Measurements from ENCODE around the gene PAQR5. TPM values are rescaled to one million over a fixed set of nuclear protein-coding genes. Genes with fewer than 3 reads are reported as not detected.
A peak's percentile ranks its signal among the peaks of the same experiment; 100 is the strongest.
"Not testable (repeated sequence)": the region's sequence is repeated elsewhere in the genome, so short reads cannot be mapped to it uniquely, and the experiment has no call there.

Gene PAQR5
- total RNA-seq, 2 donors from 2014 or later, result 43.6 to 55.6 TPM

- Histone ChIP-seq H3K27ac (ENCODE audit: low read depth, low read length) (no peak overlapping the region), H3K9me3 (ENCODE audit: control insufficient read depth, low read length) (no peaks in the 10 kb centered on the region), H3K4me3 (ENCODE audit: low read length) (no peak overlapping the region), H3K4me1 (ENCODE audit: control insufficient read depth, insufficient read depth, low read length) (no peaks in the 10 kb centered on the region), H3K9ac (ENCODE audit: extremely low read depth, low read length, poor library complexity, severe bottlenecking) (no peak overlapping the region), H3K36me3 (ENCODE audit: control insufficient read depth, insufficient read depth, low read length) (peaks cover 85% of the 10 kb centered on the region), H3K27me3 (ENCODE audit: control insufficient read depth, insufficient read depth, low read length, poor library complexity, severe bottlenecking) (no peaks in the 10 kb centered on the region)
- Mint-ChIP-seq H3K4me1 (no peaks in the 10 kb centered on the region), H3K27ac (peak overlapping the region; percentile 49), H3K4me3 (no peak overlapping the region), H3K27me3 (ENCODE audit: insufficient read depth) (no peaks in the 10 kb centered on the region), H3K9me3 (no peaks in the 10 kb centered on the region), H3K36me3 (ENCODE audit: low read depth) (peaks cover 77% of the 10 kb centered on the region)
- no peak for TF ChIP-seq CTCF (conservative IDR thresholded peaks at IDR 0.05)
- WGBS, 2 experiments (ENCODE audit: insufficient coverage in 1 of 2, insufficient read length in 1 of 2), result 95 to 100% methylated on average over 6 to 7 of the region's 7 CpGs
- no peak for DNase-seq
Observed at GRCh38 chr15:69444686-69445085, 146.0 kb downstream of the PAQR5 start.

GRCh38 chr15:69446953-69447352, 148.2 kb downstream of the PAQR5 start:
- Mint-ChIP-seq H3K9me3 (no peaks in the 10 kb centered on the region), H3K27ac (no peak overlapping the region)

GRCh38 chr15:69450221-69450620, 151.5 kb downstream of the PAQR5 start:
- not testable (repeated sequence) for H3K4me1 ChIP-seq (ENCODE audit: control insufficient read depth, insufficient read depth, low read length); H3K27ac Mint-ChIP-seq; H3K4me3 Mint-ChIP-seq; H3K9ac ChIP-seq (ENCODE audit: extremely low read depth, low read length, poor library complexity, severe bottlenecking); H3K27me3 Mint-ChIP-seq (ENCODE audit: insufficient read depth); H3K9me3 ChIP-seq (ENCODE audit: control insufficient read depth, low read length); H3K4me3 ChIP-seq (ENCODE audit: low read length); H3K27me3 ChIP-seq (ENCODE audit: control insufficient read depth, insufficient read depth, low read length, poor library complexity, severe bottlenecking); H3K27ac ChIP-seq (ENCODE audit: low read depth, low read length); DNase-seq; H3K9me3 Mint-ChIP-seq
- Mint-ChIP-seq H3K4me1 (peaks cover 15% of the 10 kb centered on the region), H3K36me3 (ENCODE audit: low read depth) (peaks cover 55% of the 10 kb centered on the region)
- H3K36me3 ChIP-seq (ENCODE audit: control insufficient read depth, insufficient read depth, low read length), result peaks cover 51% of the 10 kb centered on the region
- 86 to 96% methylated on average over 4 of the region's 4 CpGs for WGBS, 2 experiments (ENCODE audit: insufficient coverage in 1 of 2, insufficient read length in 1 of 2)

More at GRCh38 chr15:69446953-69447352, 148.2 kb downstream of the PAQR5 start:
- H3K27me3 Mint-ChIP-seq (ENCODE audit: insufficient read depth), result no peaks in the 10 kb centered on the region
- TF ChIP-seq CTCF (conservative IDR thresholded peaks at IDR 0.05), result no peak
- peaks cover 3% of the 10 kb centered on the region for H3K4me1 Mint-ChIP-seq
- Histone ChIP-seq H3K36me3 (ENCODE audit: control insufficient read depth, insufficient read depth, low read length) (peaks cover 63% of the 10 kb centered on the region), H3K4me1 (ENCODE audit: control insufficient read depth, insufficient read depth, low read length) (no peaks in the 10 kb centered on the region), H3K27me3 (ENCODE audit: control insufficient read depth, insufficient read depth, low read length, poor library complexity, severe bottlenecking) (no peaks in the 10 kb centered on the region), H3K27ac (ENCODE audit: low read depth, low read length) (no peak overlapping the region), H3K9me3 (ENCODE audit: control insufficient read depth, low read length) (no peaks in the 10 kb centered on the region), H3K9ac (ENCODE audit: extremely low read depth, low read length, poor library complexity, severe bottlenecking) (no peak overlapping the region), H3K4me3 (ENCODE audit: low read length) (no peak overlapping the region)
- peaks cover 58% of the 10 kb centered on the region for H3K36me3 Mint-ChIP-seq (ENCODE audit: low read depth)
- WGBS, 2 experiments (ENCODE audit: insufficient coverage in 1 of 2, insufficient read length in 1 of 2), result 94 to 95% methylated on average over 2 of the region's 2 CpGs
- no peak overlapping the region for H3K4me3 Mint-ChIP-seq
- no peak for DNase-seq
